ENCODE data around the gene EGFL8.

The EGFL8 gene

DNA sequence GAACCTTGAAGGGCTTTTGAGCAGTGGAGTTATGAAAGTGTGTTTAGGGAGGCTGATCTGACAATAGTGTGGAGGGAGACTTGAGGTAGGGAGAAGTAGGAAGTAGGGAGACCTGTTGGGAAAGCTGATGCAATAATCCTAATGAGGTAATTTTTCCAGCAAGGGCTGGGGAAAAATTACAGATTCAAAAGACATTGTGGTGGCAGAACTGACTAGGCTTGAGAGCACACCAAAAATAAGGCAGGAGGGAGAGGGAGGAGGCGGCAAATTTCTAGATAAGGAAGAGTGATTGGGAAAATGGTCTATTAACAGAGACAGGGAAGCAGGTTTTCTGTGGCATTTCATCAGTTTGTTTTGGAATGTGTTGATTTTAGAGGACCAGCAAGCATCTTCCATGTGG lies 18.1 kb upstream of the EGFL8 start:
- ATAC-seq (ENCODE audit: low read depth) (no peak), DNase-seq (ENCODE audit: low spot score) (no peak)
- Histone ChIP-seq H3K27me3 (ENCODE audit: insufficient read depth, poor library complexity, severe bottlenecking) (no peaks in the 10 kb centered on the region), H3K4me3 (ENCODE audit: severe bottlenecking) (no peak overlapping the region), H3K9me3 (ENCODE audit: severe bottlenecking) (no peaks in the 10 kb centered on the region), H3K27ac (ENCODE audit: poor library complexity, severe bottlenecking) (no peak overlapping the region), H3K4me1 (ENCODE audit: insufficient read depth, poor library complexity, severe bottlenecking) (no peaks in the 10 kb centered on the region), H3K36me3 (ENCODE audit: low read depth) (no peaks in the 10 kb centered on the region)
- TF ChIP-seq, protein P1, sequence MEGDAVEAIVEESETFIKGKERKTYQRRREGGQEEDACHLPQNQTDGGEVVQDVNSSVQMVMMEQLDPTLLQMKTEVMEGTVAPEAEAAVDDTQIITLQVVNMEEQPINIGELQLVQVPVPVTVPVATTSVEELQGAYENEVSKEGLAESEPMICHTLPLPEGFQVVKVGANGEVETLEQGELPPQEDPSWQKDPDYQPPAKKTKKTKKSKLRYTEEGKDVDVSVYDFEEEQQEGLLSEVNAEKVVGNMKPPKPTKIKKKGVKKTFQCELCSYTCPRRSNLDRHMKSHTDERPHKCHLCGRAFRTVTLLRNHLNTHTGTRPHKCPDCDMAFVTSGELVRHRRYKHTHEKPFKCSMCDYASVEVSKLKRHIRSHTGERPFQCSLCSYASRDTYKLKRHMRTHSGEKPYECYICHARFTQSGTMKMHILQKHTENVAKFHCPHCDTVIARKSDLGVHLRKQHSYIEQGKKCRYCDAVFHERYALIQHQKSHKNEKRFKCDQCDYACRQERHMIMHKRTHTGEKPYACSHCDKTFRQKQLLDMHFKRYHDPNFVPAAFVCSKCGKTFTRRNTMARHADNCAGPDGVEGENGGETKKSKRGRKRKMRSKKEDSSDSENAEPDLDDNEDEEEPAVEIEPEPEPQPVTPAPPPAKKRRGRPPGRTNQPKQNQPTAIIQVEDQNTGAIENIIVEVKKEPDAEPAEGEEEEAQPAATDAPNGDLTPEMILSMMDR (IDR thresholded peaks at IDR 0.05; ENCODE audit: poor library complexity, severe bottlenecking): no peak

DNA sequence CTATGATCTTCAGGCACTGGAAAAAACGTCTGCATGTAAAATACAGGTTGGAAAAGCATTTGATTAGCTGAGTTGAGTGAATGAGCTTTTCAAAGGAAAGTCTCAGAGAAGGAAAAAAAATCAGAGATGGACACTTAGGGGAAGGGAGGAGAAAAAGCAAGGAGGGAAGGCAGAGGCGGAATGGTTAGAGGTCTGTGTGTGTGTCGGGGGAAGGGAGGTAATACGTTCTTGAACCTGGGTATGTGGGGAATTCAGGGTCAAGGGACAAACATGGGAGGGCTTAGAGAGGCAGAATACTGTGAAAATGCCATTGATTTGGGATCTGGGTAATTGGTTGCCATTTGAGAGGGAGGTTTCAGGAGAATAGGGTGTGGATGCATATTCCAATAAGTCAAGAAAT lies 17.7 kb upstream of the EGFL8 start:
- H3K27me3 ChIP-seq (ENCODE audit: insufficient read depth, poor library complexity, severe bottlenecking): no peaks in the 10 kb centered on the region
- TF ChIP-seq, protein P1 (IDR thresholded peaks at IDR 0.05; ENCODE audit: poor library complexity, severe bottlenecking): no peak
- no peaks in the 10 kb centered on the region for H3K4me1 ChIP-seq (ENCODE audit: insufficient read depth, poor library complexity, severe bottlenecking)
- DNase-seq (ENCODE audit: low spot score) (no peak), ATAC-seq (ENCODE audit: low read depth) (no peak)
- no peak overlapping the region for H3K27ac ChIP-seq (ENCODE audit: poor library complexity, severe bottlenecking)
- no peak overlapping the region for H3K4me3 ChIP-seq (ENCODE audit: severe bottlenecking)
- no peaks in the 10 kb centered on the region for H3K36me3 ChIP-seq (ENCODE audit: low read depth)
- H3K9me3 ChIP-seq (ENCODE audit: severe bottlenecking): no peaks in the 10 kb centered on the region

DNA sequence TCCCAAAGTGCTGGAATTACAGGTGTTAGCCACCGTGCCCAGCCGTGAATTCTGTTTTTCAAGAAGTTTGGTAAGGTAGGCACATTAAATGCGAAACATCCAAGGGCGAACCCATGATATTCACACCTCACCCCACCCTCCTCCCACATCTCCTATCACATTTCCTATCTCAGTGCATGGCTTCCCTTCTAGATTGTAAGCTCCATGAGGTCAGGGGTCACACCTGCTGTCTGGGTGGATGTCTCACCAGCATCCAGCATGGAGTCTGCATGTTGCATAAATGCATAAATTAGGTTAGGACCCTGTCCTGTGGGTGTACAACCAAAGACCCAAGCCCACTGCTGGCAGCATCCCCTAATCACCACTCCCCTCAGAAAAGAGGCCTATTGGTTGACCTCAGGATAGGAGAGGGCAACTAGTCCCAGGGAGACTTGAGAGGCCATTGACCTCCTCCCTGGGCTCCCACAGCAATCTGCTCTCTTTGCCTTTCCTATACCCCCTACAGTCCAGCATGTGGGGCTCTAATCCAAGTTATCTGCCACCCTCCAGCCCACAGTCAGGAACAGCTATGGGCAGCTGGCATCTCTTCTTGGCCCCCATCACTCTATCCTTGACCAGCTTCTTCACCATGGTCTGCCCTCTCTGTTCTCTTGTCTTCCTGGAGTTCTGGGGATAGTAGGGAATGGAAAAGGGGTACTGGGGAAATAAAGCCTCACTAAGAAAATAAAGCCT lies 16.8 kb upstream of the EGFL8 start:
- Histone ChIP-seq H3K36me3 (ENCODE audit: low read depth) (no peaks in the 10 kb centered on the region), H3K9me3 (ENCODE audit: severe bottlenecking) (no peaks in the 10 kb centered on the region), H3K4me3 (ENCODE audit: severe bottlenecking) (no peak overlapping the region), H3K27me3 (ENCODE audit: insufficient read depth, poor library complexity, severe bottlenecking) (no peaks in the 10 kb centered on the region), H3K4me1 (ENCODE audit: insufficient read depth, poor library complexity, severe bottlenecking) (peaks cover 6% of the 10 kb centered on the region), H3K27ac (ENCODE audit: poor library complexity, severe bottlenecking) (no peak overlapping the region)
- TF ChIP-seq, protein P1 (IDR thresholded peaks at IDR 0.05; ENCODE audit: poor library complexity, severe bottlenecking): no peak
- no peak for DNase-seq (ENCODE audit: low spot score)
- no peak for ATAC-seq (ENCODE audit: low read depth)

DNA sequence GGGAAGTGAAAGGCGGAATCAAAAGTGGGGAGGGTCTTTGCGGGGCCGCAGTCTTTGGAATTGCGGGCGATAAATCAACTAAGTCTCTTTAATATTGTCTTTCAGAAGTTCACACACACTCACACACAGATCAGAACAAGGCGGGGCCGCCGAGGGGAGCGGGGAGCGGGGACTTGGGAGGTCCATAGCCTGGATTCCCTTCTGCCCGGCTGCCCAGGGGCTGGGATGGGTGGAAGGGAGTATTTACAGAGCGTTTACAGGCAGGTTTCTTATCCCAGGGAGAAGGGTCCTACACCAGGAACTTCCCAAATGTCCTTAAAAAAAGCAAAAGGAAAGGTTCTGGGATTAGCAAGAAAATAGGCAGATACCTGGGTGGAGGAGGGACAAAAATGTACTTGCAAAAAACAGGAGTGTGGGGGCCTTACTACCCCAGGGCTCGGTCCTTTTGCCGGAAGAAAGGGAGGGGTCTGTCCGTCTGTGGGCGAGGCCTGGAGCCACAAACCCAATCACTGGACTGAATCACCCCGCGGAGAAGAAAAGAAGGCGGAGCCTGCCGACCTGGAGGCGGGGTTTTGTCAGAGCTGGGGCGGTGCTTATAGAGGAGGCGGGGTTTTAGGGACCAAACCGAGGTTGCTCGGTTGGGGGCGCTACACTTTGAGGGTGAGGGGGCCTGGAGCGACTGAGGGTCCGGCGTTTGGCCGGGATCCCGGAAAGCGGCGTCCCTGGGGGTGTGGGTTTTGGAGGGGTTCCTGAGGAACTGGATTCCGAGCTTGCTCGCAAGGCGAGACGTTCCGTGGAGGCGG lies 15.9 kb upstream of the EGFL8 start:
- Histone ChIP-seq H3K36me3 (ENCODE audit: low read depth) (no peaks in the 10 kb centered on the region), H3K9me3 (ENCODE audit: severe bottlenecking) (no peaks in the 10 kb centered on the region), H3K27ac (ENCODE audit: poor library complexity, severe bottlenecking) (no peak overlapping the region), H3K27me3 (ENCODE audit: insufficient read depth, poor library complexity, severe bottlenecking) (no peaks in the 10 kb centered on the region), H3K4me1 (ENCODE audit: insufficient read depth, poor library complexity, severe bottlenecking) (peaks cover 6% of the 10 kb centered on the region), H3K4me3 (ENCODE audit: severe bottlenecking) (peak overlapping the region; percentile 20)
- TF ChIP-seq, protein P1 (IDR thresholded peaks at IDR 0.05; ENCODE audit: poor library complexity, severe bottlenecking): peak; percentile 49
- ATAC-seq (ENCODE audit: low read depth): peak; percentile 71
- DNase-seq (ENCODE audit: low spot score): no peak

All from RWPE2 (cell line).